HepG2 (cell line): Measurements from ENCODE around the gene PCTP. TPM values are rescaled to one million over a fixed set of nuclear protein-coding genes. Genes with fewer than 3 reads are reported as not detected.

ENCODE experiments used
- BORCS8-MEF2B ChIP-seq: sonication (generic); formaldehyde crosslinking; IDR thresholded peaks from 2 replicates; pipeline ENCODE4 v1.8.0; 2022; ENCODE audit warnings: mild to moderate bottlenecking, missing genetic modification reagents
- CC2D1A ChIP-seq: sonication (generic); formaldehyde crosslinking; IDR thresholded peaks from 2 replicates; pipeline ENCODE4 v1.8.1; 2023; ENCODE audit warnings: mild to moderate bottlenecking, missing genetic modification reagents
- JARID2 ChIP-seq: sonication (generic); formaldehyde crosslinking; IDR thresholded peaks from 2 replicates; pipeline ENCODE4 v1.8.1; 2023; ENCODE audit warnings: missing genetic modification reagents, inconsistent platforms; ENCODE audit not compliant: insufficient replicate concordance
- KAT8 ChIP-seq: IDR thresholded peaks from 2 replicates; pipeline ENCODE4 v1.6.1; 2016; ENCODE audit warnings: missing genetic modification reagents, missing compliant biosample characterization
- KLF11 ChIP-seq: IDR thresholded peaks from 2 replicates; pipeline ENCODE4 v1.6.1; 2016; ENCODE audit warnings: missing compliant biosample characterization
- ONECUT2 ChIP-seq: sonication (generic); formaldehyde crosslinking; IDR thresholded peaks from 2 replicates; pipeline ENCODE4 v1.4.0; 2020; ENCODE audit warnings: missing genetic modification reagents
- PAX8 ChIP-seq: sonication (generic); formaldehyde crosslinking; IDR thresholded peaks from 2 replicates; pipeline ENCODE4 v1.8.0; 2022; ENCODE audit warnings: mild to moderate bottlenecking, missing genetic modification reagents, borderline replicate concordance
- PITX1 ChIP-seq: sonication (generic); formaldehyde crosslinking; IDR thresholded peaks from 2 replicates; pipeline ENCODE4 v1.5.1; 2020; ENCODE audit warnings: mild to moderate bottlenecking, missing genetic modification reagents
- PRPF4 ChIP-seq: fragments of 200-400 bp; formaldehyde crosslinking; IDR thresholded peaks from 2 replicates; pipeline ENCODE4 v1.6.1; 2016; ENCODE audit warnings: low read length, low read depth; ENCODE audit not compliant: poor library complexity, severe bottlenecking
- YEATS4 ChIP-seq: sonication (generic); formaldehyde crosslinking; IDR thresholded peaks from 2 replicates; pipeline ENCODE4 v1.4.0; 2020; ENCODE audit warnings: missing genetic modification reagents, borderline replicate concordance
- ZBTB20 ChIP-seq: sonication (generic); formaldehyde crosslinking; IDR thresholded peaks from 2 replicates; pipeline ENCODE4 v1.8.1; 2023; ENCODE audit warnings: missing genetic modification reagents, low read depth, mild to moderate bottlenecking, borderline replicate concordance
- ZIK1 ChIP-seq: sonication (generic); formaldehyde crosslinking; IDR thresholded peaks from 2 replicates; pipeline ENCODE4 v1.5.0; 2020; ENCODE audit warnings: mild to moderate bottlenecking, low read depth, missing genetic modification reagents, borderline replicate concordance
- ZNF264 ChIP-seq: sonication (generic); formaldehyde crosslinking; IDR thresholded peaks from 2 replicates; pipeline ENCODE4 v1.4.0; 2020; ENCODE audit warnings: missing genetic modification reagents
- ZNF468 ChIP-seq: sonication (generic); formaldehyde crosslinking; IDR thresholded peaks from 2 replicates; pipeline ENCODE4 v1.8.0; 2022; ENCODE audit warnings: mild to moderate bottlenecking, moderate library complexity, missing genetic modification reagents
- polyA plus RNA-seq, 8 experiments: library from polyadenylated mRNA; depleted of rRNA in 3 of 8; stranded (reverse) in 7 of 8; unstranded in 1 of 8; fragments of >200 nt; fragmentation: Illumina TruSeq in 4 of 8; extraction: Trizol in 4 of 8; gene quantifications; 2 replicates each; pipeline versions ENCODE4 v1.2.1 to v1.2.3, GENCODE V29; 2011 to 2016; ENCODE audit warnings: low read depth in 4 of 8, missing spikeins in 1 of 8, mixed read lengths in 1 of 8; ENCODE audit not compliant: insufficient read depth in 1 of 8
- total RNA-seq, 5 experiments: library from RNA; depleted of rRNA; stranded (reverse); fragments of >200 nt; fragmentation: Illumina TruSeq; extraction: Trizol; gene quantifications; 2 replicates each; pipeline ENCODE4 v1.2.3, GENCODE V29; 2016; ENCODE audit warnings: low read depth in 1 of 5
- TF ChIP-seq, protein P1 (sequence below): sonication (generic); formaldehyde crosslinking; IDR thresholded peaks from 2 replicates; pipeline ENCODE4 v1.5.0; 2020; ENCODE audit warnings: mild to moderate bottlenecking, missing genetic modification reagents
- TF ChIP-seq, protein P2 (sequence below): sonication (generic); formaldehyde crosslinking; IDR thresholded peaks from 2 replicates; pipeline ENCODE4 v1.8.1; 2023; ENCODE audit warnings: mild to moderate bottlenecking, missing genetic modification reagents
- TF ChIP-seq, protein P3 (sequence below): sonication (generic); formaldehyde crosslinking; IDR thresholded peaks from 2 replicates; pipeline ENCODE4 v1.9.0; 2021; ENCODE audit warnings: missing genetic modification reagents, borderline replicate concordance
- TF ChIP-seq, protein P4 (sequence below): sonication (generic); formaldehyde crosslinking; IDR thresholded peaks from 2 replicates; pipeline ENCODE4 v1.5.0; 2020; ENCODE audit warnings: missing genetic modification reagents
- TF ChIP-seq, protein P5 (sequence below): sonication (generic); formaldehyde crosslinking; IDR thresholded peaks from 2 replicates; pipeline ENCODE4 v1.4.0; 2020; ENCODE audit warnings: mild to moderate bottlenecking, missing genetic modification reagents

PCTP gene
- total and polyA plus RNA-seq, 2 of the 13 experiments (the other 11 are each of a cell fraction or from before 2014, with no cell fraction given) = 37.1 to 50.7 TPM

DNA sequence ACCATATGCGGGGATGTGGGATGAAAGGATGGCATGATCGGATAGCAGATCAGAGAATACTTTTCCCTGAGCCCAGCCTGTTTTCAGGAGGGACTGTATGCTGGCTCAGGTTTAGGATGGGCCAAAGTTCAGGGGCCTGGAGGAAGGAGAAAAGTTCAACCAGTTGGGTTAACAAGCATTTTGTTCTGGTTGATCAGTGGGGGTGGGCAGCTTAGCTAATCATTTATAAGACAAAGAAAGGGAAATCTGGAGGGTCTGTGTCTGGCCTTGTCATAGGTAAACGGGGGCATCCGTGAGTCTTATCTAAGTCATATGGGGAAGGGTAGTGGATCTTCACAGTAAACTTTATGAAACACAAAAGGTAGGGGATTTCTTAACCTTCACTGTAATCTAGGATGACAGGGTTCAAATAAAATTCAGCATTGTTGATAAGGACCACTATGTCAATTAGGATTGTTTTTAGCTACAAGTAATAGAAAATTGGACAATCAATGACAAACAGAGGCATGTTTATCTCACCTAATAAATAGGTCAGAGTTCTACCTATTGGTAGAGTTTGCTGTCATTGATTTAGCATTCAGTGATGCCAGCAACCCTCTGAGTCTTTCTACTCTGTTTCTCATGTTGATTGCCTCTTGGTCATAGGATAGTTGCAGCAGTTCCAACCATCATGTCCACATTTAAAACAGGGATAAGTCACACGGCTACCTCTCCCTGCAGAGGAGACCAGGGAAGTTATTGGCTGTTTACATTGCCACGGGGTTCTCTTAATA is 11.4 kb downstream of the PCTP start (continued):
- TF ChIP-seq ZNF468 (CRISPR knock-in tag) (no peak), JARID2 (CRISPR knock-in tag) (no peak), ONECUT2 (CRISPR knock-in tag) (no peak), KLF11 (CRISPR knock-in tag) (no peak), CC2D1A (CRISPR knock-in tag) (no peak), KAT8 (peak; percentile 67), YEATS4 (CRISPR knock-in tag) (no peak), ZIK1 (CRISPR knock-in tag) (no peak), ZBTB20 (CRISPR knock-in tag) (0 out of 2 replicates have a peak, but pooled peaks have one; percentile 30), PRPF4 (no peak), PAX8 (CRISPR knock-in tag) (no peak), PITX1 (CRISPR knock-in tag) (peak; percentile 40; the same call in 1 of the 2 replicates), ZNF264 (CRISPR knock-in tag) (0 out of 2 replicates have a peak, but pooled peaks have one; percentile 41), BORCS8-MEF2B (CRISPR knock-in tag) (no peak)
- TF ChIP-seq, protein P1, sequence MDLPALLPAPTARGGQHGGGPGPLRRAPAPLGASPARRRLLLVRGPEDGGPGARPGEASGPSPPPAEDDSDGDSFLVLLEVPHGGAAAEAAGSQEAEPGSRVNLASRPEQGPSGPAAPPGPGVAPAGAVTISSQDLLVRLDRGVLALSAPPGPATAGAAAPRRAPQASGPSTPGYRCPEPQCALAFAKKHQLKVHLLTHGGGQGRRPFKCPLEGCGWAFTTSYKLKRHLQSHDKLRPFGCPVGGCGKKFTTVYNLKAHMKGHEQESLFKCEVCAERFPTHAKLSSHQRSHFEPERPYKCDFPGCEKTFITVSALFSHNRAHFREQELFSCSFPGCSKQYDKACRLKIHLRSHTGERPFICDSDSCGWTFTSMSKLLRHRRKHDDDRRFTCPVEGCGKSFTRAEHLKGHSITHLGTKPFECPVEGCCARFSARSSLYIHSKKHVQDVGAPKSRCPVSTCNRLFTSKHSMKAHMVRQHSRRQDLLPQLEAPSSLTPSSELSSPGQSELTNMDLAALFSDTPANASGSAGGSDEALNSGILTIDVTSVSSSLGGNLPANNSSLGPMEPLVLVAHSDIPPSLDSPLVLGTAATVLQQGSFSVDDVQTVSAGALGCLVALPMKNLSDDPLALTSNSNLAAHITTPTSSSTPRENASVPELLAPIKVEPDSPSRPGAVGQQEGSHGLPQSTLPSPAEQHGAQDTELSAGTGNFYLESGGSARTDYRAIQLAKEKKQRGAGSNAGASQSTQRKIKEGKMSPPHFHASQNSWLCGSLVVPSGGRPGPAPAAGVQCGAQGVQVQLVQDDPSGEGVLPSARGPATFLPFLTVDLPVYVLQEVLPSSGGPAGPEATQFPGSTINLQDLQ (CRISPR knock-in tag) = no peak
- TF ChIP-seq, protein P2, sequence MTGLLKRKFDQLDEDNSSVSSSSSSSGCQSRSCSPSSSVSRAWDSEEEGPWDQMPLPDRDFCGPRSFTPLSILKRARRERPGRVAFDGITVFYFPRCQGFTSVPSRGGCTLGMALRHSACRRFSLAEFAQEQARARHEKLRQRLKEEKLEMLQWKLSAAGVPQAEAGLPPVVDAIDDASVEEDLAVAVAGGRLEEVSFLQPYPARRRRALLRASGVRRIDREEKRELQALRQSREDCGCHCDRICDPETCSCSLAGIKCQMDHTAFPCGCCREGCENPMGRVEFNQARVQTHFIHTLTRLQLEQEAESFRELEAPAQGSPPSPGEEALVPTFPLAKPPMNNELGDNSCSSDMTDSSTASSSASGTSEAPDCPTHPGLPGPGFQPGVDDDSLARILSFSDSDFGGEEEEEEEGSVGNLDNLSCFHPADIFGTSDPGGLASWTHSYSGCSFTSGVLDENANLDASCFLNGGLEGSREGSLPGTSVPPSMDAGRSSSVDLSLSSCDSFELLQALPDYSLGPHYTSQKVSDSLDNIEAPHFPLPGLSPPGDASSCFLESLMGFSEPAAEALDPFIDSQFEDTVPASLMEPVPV (CRISPR knock-in tag) = no peak
- TF ChIP-seq, protein P3, sequence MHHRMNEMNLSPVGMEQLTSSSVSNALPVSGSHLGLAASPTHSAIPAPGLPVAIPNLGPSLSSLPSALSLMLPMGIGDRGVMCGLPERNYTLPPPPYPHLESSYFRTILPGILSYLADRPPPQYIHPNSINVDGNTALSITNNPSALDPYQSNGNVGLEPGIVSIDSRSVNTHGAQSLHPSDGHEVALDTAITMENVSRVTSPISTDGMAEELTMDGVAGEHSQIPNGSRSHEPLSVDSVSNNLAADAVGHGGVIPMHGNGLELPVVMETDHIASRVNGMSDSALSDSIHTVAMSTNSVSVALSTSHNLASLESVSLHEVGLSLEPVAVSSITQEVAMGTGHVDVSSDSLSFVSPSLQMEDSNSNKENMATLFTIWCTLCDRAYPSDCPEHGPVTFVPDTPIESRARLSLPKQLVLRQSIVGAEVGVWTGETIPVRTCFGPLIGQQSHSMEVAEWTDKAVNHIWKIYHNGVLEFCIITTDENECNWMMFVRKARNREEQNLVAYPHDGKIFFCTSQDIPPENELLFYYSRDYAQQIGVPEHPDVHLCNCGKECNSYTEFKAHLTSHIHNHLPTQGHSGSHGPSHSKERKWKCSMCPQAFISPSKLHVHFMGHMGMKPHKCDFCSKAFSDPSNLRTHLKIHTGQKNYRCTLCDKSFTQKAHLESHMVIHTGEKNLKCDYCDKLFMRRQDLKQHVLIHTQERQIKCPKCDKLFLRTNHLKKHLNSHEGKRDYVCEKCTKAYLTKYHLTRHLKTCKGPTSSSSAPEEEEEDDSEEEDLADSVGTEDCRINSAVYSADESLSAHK (CRISPR knock-in tag) = no peak
- TF ChIP-seq, protein P4, sequence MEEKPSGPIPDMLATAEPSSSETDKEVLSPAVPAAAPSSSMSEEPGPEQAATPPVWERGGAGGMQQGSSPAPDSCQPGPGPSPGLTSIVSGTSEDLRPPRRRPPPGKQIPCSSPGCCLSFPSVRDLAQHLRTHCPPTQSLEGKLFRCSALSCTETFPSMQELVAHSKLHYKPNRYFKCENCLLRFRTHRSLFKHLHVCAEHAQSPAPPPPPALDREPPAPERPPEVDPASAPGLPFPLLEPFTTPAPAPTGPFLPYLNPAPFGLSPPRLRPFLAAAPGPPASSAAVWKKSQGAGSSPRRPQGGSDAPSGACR (CRISPR knock-in tag) = no peak
- TF ChIP-seq, protein P5, sequence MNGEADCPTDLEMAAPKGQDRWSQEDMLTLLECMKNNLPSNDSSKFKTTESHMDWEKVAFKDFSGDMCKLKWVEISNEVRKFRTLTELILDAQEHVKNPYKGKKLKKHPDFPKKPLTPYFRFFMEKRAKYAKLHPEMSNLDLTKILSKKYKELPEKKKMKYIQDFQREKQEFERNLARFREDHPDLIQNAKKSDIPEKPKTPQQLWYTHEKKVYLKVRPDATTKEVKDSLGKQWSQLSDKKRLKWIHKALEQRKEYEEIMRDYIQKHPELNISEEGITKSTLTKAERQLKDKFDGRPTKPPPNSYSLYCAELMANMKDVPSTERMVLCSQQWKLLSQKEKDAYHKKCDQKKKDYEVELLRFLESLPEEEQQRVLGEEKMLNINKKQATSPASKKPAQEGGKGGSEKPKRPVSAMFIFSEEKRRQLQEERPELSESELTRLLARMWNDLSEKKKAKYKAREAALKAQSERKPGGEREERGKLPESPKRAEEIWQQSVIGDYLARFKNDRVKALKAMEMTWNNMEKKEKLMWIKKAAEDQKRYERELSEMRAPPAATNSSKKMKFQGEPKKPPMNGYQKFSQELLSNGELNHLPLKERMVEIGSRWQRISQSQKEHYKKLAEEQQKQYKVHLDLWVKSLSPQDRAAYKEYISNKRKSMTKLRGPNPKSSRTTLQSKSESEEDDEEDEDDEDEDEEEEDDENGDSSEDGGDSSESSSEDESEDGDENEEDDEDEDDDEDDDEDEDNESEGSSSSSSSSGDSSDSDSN = no peak
